Right atrium auricular region (tissue), 2 donors: ENCODE measurements around the gene LRIT3. TPM values are rescaled to one million over a fixed set of nuclear protein-coding genes. Genes with fewer than 3 reads are reported as not detected.
"Not testable (repeated sequence)": the region's sequence is repeated elsewhere in the genome, so short reads cannot be mapped to it uniquely, and the experiment has no call there.

Experiments
- DNase-seq: peaks from one replicate; pipeline ENCODE4 v3.0.0-alpha.2; 2019; ENCODE audit warnings: low spot score
- H3K27ac ChIP-seq, 2 donors: fragments of 200-600 bp; sonication (generic); 1 replicate in 1 of 2; 2 replicates in 1 of 2; pipeline ENCODE4 v1.5.1; 2016 to 2019
- H3K27me3 ChIP-seq, 2 donors: fragments of 200-600 bp; sonication (generic); one replicate each; pipeline versions ENCODE4 v1.5.1 to v1.6.0; 2017 to 2019
- H3K36me3 ChIP-seq: fragments of 200-600 bp; sonication (generic); one replicate; pipeline ENCODE4 v1.5.1; 2016
- H3K4me1 ChIP-seq, 2 donors: fragments of 200-600 bp; sonication (generic); one replicate each; pipeline versions ENCODE4 v1.5.1 to v1.6.0; 2017 to 2019
- H3K4me3 ChIP-seq, 2 donors: fragments of 200-600 bp; sonication (generic); 1 replicate in 1 of 2; 2 replicates in 1 of 2; pipeline ENCODE4 v1.5.1; 2017 to 2019; ENCODE audit warnings: mild to moderate bottlenecking in 1 of 2, moderate library complexity in 1 of 2
- H3K9me3 ChIP-seq, 2 donors: fragments of 200-600 bp; sonication (generic); one replicate each; pipeline ENCODE4 v1.5.1; 2019
- CTCF ChIP-seq, 2 donors: fragments of 200-600 bp; sonication (generic); IDR thresholded peaks; one replicate each; pipeline ENCODE4 v1.5.1; 2019; ENCODE audit warnings: antibody characterized with exemption in 2 of 2
- total RNA-seq, 2 donors: library from RNA; depleted of rRNA; stranded (reverse); fragments of >200 nt; gene quantifications; one replicate each; pipeline ENCODE4 v1.1.0, GENCODE V29; 2016

Gene LRIT3
- total RNA-seq, 2 donors from 2014 or later, result 0.12 TPM; not detected in 1

- no peak for TF ChIP-seq CTCF (IDR thresholded peaks at IDR 0.05)
These were observed 14.2 kb upstream of the LRIT3 start for GRCh38 chr4:109833756-109834155.

GRCh38 chr4:109836985-109837384 is 10.9 kb upstream of the LRIT3 start:
- Histone ChIP-seq H3K27me3 (no peaks in the 10 kb centered on the region), H3K4me3 (no peak overlapping the region), H3K27ac (no peak overlapping the region), H3K9me3 (no peaks in the 10 kb centered on the region), H3K4me1 (no peaks in the 10 kb centered on the region), H3K36me3 (no peaks in the 10 kb centered on the region)
- no peak for DNase-seq
- no peak for TF ChIP-seq CTCF (IDR thresholded peaks at IDR 0.05)

More at GRCh38 chr4:109833756-109834155, 14.2 kb upstream of the LRIT3 start:
- no peaks in the 10 kb centered on the region for H3K9me3 ChIP-seq
- no peak overlapping the region for H3K27ac ChIP-seq
- no peaks in the 10 kb centered on the region for H3K36me3 ChIP-seq
- no peak for DNase-seq
- no peaks in the 10 kb centered on the region for H3K4me1 ChIP-seq
- H3K27me3 ChIP-seq, result no peaks in the 10 kb centered on the region
- no peak overlapping the region for H3K4me3 ChIP-seq

GRCh38 chr4:109846395-109847098 is 1.4 kb upstream of the LRIT3 start:
- no peaks in the 10 kb centered on the region for H3K27me3 ChIP-seq
- DNase-seq, result no peak
- no peaks in the 10 kb centered on the region for H3K36me3 ChIP-seq
- no peak overlapping the region for H3K27ac ChIP-seq
- H3K9me3 ChIP-seq, result no peaks in the 10 kb centered on the region
- H3K4me1 ChIP-seq, result no peaks in the 10 kb centered on the region
- no peak overlapping the region for H3K4me3 ChIP-seq
- TF ChIP-seq CTCF (IDR thresholded peaks at IDR 0.05), result no peak

- Histone ChIP-seq H3K9me3 (no peaks in the 10 kb centered on the region), H3K4me3 (no peak overlapping the region), H3K27me3 (no peaks in the 10 kb centered on the region), H3K36me3 (no peaks in the 10 kb centered on the region), H3K27ac (no peak overlapping the region), H3K4me1 (no peaks in the 10 kb centered on the region)
- no peak for TF ChIP-seq CTCF (IDR thresholded peaks at IDR 0.05)
- no peak for DNase-seq
These were observed 594 bp downstream of the LRIT3 start for GRCh38 chr4:109848501-109848900.

GRCh38 chr4:109850601-109851000 is 2.7 kb downstream of the LRIT3 start:
- Histone ChIP-seq H3K27me3 (no peaks in the 10 kb centered on the region), H3K9me3 (no peaks in the 10 kb centered on the region), H3K4me3 (no peak overlapping the region), H3K36me3 (no peaks in the 10 kb centered on the region), H3K27ac (no peak overlapping the region), H3K4me1 (no peaks in the 10 kb centered on the region)
- TF ChIP-seq CTCF (IDR thresholded peaks at IDR 0.05), result no peak
- no peak for DNase-seq

- not testable (repeated sequence) for H3K4me1 ChIP-seq, H3K27me3 ChIP-seq, H3K9me3 ChIP-seq, H3K27ac ChIP-seq, DNase-seq, H3K4me3 ChIP-seq, H3K36me3 ChIP-seq
These were observed 11.8 kb downstream of the LRIT3 start for GRCh38 chr4:109859426-109860300.
